GM21737 (cell line): Measurements from ENCODE around the gene IPO5.
"Not testable (repeated sequence)": the region's sequence is repeated elsewhere in the genome, so short reads cannot be mapped to it uniquely, and the experiment has no call there.

ENCODE experiments used
- ATAC-seq: cut with Tn5 transposase; IDR thresholded peaks from one replicate; pipeline ENCODE4 v1.9.1; 2021; ENCODE audit warnings: mild to moderate bottlenecking, moderate library complexity; ENCODE audit not compliant: unreplicated experiment

IPO5 gene

GRCh38 chr13:98007001-98007400, 53.5 kb downstream of the IPO5 start:
- no peak for ATAC-seq

GRCh38 chr13:98013241-98013640, 59.8 kb downstream of the IPO5 start:
- ATAC-seq = no peak

DNA sequence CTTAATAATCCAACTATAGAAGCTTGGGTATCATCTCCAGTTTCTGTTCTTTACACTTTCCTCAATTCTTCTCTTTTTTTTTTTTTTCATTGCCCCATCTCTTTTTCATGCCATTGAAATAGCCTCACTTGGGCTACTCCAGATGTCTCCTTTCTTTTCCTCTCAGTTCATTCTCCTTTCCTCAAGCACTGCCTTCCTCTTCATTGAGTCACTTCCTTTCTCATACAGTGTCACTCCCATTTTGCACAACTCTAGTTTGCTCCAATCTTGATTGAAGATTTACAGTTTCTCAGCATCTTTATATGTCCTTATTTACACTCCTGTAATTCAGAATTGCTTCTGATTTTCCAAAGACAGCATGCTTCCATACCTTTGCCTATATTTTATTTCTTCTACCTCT, 61.3 kb downstream of the IPO5 start:
- no peak for ATAC-seq

GRCh38 chr13:98018293-98018692, 64.8 kb downstream of the IPO5 start:
- ATAC-seq = no peak

- ATAC-seq = no peak
These were observed 65.7 kb downstream of the IPO5 start for GRCh38 chr13:98019186-98019585.

GRCh38 chr13:98020271-98020670, 66.8 kb downstream of the IPO5 start:
- no peak for ATAC-seq

- ATAC-seq = no peak
These were observed 68.7 kb downstream of the IPO5 start for GRCh38 chr13:98022210-98022609.

DNA sequence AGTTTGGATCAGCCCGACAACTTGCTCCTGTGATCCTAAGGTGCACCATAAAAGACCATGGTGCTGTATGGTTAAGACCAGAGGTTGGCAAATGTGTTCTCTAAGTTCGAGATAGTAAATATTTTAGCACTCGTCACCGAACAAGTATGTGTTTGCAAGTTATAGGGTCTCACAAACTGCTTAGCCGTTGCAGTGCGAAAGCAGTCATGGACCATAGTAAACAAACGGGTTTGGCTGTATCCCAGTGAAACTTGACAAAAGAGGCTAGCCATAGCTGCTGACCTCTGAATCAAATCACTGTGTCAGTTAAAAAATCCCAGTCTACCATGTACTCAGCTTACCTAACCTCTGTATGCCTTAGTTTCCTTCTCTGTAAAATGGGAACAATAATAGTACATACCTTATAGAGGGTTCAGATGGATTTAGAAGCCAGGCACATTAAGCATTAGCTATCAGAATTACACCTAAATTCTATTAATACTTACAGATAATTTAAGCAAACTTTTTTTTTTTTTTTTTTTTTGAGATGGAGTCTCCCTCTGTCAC, 72.1 kb downstream of the IPO5 start:
- ATAC-seq = no peak

- ATAC-seq = no peak
These were observed 73.0 kb downstream of the IPO5 start for GRCh38 chr13:98026457-98026857.

- no peak for ATAC-seq
These were observed 78.7 kb downstream of the IPO5 start for GRCh38 chr13:98032168-98032567.

- no peak for ATAC-seq
These were observed 80.1 kb downstream of the IPO5 start for GRCh38 chr13:98033277-98034247.

DNA sequence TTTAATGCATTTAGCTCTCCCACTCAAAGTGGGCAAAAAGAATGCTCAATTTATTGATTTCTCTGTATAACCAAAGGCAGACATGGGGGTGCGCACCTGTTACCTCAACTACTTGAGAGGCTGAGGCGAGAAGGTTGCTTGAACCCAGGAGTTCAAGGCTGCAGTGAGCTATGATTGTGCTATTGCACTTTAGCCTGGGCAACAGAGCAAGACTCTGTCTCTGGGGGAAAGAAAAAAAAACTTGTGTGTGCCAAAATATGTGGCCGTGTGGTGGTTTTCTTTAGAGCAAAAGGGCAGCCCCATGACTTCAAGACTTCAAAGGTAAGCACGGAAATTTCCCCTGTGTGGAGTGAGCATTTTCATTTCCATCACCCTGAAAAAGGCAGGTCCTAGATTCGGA, 81.9 kb downstream of the IPO5 start:
- ATAC-seq = no peak

GRCh38 chr13:98036564-98037302, 83.3 kb downstream of the IPO5 start:
- ATAC-seq = not testable (repeated sequence)

DNA sequence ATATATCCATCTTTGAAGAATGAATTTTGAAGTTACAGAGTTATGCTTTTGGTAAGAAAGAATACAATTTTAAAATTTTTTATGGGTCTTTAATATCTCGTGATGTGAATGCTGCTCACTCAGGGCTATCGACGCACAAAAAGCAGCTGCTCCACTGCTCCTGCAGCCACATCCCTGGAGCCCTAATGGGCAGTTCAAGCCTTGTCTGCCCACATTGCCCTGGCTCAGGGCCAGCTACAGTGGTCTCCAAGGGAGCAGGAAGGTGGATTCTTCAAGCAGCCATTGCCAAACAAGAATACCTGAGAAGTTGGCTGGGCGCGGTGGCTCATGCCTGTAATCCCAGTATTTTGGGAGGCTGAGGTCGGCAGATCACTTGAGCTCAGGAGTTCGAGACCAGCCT, 85.8 kb downstream of the IPO5 start:
- ATAC-seq = no peak

- no peak for ATAC-seq
These were observed 86.5 kb downstream of the IPO5 start for GRCh38 chr13:98039964-98040363.

GRCh38 chr13:98041081-98041820, 87.8 kb downstream of the IPO5 start:
- ATAC-seq = no peak

- no peak for ATAC-seq
These were observed 90.8 kb downstream of the IPO5 start for GRCh38 chr13:98044301-98044700.

DNA sequence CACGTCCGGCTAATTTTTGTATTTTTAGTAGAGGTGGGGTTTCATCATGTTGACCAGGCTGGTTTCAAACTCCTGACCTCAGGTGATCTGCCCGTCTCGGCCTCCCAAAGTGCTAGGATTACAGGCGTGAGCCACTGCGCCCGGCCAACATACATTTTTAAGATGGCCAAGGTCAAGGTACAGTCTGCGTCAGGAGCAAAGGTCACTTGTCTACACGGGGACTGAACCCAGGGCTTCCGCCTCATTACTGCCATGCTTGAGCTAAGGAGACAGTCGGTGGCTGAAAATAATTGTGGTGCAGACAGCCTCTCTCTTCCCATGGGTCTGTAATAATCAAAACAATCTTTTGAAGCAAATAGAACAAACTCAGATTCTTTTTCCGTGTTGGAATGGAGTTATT, 94.3 kb downstream of the IPO5 start:
- not testable (repeated sequence) for ATAC-seq

GRCh38 chr13:98048265-98048664, 94.8 kb downstream of the IPO5 start:
- no peak for ATAC-seq

DNA sequence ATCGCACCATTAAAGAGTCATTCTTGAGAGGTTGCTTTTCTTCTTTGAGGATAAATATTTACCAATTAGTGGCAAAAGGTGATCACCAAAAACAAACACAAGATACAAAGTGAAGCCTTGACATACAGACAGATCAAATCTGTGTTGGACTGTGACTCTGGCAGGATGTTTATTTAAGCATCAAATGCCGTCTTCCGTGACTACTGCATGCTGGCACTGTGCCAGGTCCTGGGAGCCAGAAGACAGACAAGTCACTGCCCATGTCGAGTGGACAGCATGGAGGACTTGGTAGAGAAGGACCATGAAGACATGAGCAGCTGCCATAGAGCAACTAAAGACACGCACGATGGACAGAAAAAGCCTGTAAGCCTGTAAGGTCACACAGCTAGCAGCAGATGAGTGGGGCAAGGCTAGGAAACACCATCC, 96.6 kb downstream of the IPO5 start:
- no peak for ATAC-seq

DNA sequence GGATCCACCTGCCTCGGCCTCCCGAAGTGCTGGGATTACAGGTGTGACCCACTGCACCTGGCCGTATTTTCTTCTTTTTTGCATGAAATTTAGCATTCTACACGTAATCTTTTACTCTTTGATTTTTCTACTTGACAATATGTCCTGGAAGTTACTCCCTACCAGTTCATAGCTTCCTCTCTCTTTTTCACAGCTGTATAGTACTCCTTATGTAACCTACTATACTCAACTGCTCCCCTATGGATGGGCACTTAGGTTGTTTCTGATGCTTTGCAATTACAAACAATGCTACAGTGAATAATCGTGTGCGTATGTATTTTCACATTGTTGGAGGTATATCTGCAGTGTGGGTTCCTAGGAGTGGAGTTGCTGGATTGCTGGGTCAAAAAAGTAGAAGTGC, 98.9 kb downstream of the IPO5 start:
- no peak for ATAC-seq
